Measurements from ENCODE around the gene CARD11.

Gene CARD11

DNA sequence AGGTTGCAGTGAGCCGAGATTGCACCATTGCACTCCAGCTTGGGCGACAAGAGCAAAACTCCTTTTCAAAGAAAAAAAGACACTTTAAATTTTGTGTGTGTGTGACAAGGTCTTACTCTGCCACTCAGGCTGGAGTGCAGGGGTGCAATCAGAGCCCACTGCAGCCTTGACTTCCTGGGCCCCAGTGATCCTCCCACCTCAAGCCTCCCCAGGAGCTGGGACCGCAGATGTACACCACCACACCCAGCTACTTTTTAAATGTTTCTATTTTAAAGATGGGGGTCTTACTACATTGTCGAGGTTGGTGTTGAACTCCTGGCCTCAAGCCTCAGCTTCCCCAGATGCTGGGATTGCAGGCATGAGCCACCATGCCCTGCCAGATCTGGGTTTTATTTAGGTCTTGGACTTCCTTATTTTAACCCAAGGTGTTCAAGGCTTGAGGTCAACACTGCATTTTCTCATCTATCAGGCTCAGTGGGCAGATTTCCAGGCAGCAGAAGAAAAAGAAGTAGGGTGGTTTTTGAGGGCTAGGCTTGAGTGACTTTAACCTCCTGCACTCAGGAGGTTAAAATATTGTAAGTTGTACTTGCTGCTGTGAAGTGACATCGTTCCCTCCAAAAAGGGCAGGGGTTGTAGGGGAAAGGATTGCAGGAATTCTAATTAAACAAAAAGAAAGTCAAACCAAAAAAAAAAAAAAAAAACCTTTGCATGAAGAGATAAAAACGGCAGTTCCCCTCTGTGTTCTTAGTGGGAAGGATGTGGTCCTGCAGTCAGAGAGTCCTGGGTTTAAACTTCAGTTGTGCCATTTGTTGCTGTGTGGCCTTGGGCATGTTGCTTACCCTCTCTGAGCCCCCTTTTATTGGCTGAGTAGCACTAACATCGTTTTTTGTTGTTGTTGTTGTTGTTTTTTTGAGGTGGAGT lies 71.5 kb downstream of the CARD11 start:
- DNase-seq (ENCODE audit: insufficient read length, low spot score) (no peak), FAIRE-seq (no peak)
- TF ChIP-seq, protein P1, sequence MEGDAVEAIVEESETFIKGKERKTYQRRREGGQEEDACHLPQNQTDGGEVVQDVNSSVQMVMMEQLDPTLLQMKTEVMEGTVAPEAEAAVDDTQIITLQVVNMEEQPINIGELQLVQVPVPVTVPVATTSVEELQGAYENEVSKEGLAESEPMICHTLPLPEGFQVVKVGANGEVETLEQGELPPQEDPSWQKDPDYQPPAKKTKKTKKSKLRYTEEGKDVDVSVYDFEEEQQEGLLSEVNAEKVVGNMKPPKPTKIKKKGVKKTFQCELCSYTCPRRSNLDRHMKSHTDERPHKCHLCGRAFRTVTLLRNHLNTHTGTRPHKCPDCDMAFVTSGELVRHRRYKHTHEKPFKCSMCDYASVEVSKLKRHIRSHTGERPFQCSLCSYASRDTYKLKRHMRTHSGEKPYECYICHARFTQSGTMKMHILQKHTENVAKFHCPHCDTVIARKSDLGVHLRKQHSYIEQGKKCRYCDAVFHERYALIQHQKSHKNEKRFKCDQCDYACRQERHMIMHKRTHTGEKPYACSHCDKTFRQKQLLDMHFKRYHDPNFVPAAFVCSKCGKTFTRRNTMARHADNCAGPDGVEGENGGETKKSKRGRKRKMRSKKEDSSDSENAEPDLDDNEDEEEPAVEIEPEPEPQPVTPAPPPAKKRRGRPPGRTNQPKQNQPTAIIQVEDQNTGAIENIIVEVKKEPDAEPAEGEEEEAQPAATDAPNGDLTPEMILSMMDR (IDR thresholded peaks at IDR 0.05; ENCODE audit: insufficient read depth, missing control alignments): no peak

- TF ChIP-seq, protein P1 (IDR thresholded peaks at IDR 0.05; ENCODE audit: insufficient read depth, missing control alignments): no peak
- no peak for FAIRE-seq
- no peak for DNase-seq (ENCODE audit: insufficient read length, low spot score)
These were observed 72.8 kb downstream of the CARD11 start for GRCh38 chr7:2970861-2971260.

DNA sequence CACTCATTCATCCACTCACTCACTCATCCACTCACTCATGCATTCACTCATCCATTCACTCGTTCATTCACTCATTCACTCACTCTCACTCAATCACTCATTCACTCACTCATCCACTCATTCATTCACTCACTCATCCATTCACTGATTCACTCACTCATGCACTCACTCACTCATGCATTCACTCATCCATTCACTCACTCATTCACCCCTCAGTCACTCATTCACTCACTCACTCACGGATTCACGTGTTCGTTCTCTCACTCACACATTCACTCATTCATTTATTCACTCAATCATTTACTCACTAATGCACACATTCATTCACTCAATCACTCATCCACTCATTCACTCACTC lies 73.4 kb downstream of the CARD11 start:
- no peak for DNase-seq (ENCODE audit: insufficient read length, low spot score)
- TF ChIP-seq, protein P1 (IDR thresholded peaks at IDR 0.05; ENCODE audit: insufficient read depth, missing control alignments): no peak
- FAIRE-seq: no peak

DNA sequence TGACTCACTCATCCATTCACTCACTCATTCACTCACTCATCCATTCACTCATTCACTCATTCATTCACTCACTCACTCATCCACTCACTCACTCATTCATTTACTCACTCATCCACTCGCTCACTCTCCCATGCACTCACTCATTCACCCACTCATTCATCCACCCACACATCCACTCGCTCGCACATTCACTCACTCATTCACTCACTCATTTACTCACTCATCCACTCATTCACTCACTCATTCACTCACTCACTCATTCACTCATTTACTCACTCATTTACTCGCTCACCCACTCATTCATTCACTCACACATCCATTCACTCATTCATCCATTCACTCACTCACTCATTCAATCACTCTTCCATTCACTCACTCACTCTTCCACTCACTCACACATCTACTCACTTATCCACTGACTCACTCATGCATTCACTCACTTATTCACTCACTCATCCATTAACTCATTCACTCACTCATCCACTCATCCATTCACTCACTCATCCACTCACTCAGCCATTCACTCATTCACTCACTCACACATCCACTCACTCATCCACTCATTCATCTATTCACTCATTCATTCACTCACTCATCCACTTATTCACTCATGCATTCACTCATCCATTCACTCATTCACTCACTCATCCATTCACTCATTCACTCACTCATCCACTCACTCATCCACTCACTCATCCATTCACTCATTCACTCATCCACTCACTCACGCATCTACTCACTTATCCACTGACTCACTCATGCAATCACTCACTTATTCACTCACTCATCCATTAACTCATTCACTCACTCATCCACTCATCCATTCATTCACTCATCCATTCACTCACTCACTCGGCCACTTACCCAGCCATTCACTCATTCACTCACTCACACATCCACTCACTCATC lies 74.0 kb downstream of the CARD11 start:
- FAIRE-seq (no peak), DNase-seq (ENCODE audit: insufficient read length, low spot score) (no peak)
- TF ChIP-seq, protein P1 (IDR thresholded peaks at IDR 0.05; ENCODE audit: insufficient read depth, missing control alignments): no peak

DNA sequence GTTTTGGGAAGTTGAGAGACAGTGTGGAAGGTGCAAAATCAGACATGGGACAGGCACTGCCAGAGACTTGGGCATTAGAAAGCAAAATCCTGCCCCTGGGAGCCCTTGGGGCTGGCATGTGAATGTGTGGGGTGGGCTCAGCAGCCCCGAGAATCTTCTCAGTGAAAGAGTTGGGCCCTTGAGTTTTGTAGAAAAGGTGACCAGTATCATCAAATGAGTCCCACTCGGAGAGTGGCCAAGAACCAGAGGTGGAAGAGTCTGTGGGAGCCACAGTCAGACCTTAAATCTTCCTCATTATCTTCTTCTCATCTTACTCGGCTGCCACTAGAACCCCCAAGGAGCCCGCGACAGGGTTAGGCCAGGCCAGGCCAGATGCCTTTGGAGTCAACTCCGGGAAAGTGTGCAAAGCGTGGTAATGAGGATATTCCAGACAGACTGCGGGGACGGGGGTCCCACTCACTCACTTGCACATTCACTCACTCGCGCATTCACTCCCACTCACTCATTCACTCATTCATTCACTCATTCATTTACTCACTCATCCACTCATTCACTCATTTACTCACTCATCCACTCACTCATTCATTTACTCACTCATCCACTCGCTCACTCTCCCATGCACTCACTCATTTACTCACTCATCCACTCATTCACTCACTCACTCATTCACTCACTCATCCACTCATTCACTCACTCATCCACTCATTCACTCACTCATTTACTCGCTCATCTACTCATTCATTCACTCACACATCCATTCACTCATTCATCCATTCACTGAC lies 74.9 kb downstream of the CARD11 start:
- TF ChIP-seq, protein P1 (IDR thresholded peaks at IDR 0.05; ENCODE audit: insufficient read depth, missing control alignments): no peak
- no peak for FAIRE-seq

DNA sequence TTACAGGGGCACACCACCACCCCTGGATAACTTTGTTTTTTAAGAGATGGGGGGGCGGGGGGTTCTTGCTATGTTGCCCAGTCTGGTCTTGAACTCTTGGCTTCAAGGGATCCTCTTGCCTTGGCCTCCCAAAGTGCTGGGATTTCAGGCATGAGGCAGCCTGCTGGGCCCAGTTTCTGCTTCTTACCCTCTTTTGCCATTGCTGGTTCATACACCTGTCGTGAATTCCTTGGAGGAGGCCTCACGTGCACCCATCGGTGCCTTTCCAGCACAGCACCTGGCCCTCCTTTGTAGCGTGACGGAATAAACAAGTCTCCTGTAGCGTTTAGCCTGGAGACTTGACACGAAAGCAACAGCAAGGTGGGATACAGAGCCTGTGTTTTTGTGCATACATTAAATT lies 75.5 kb downstream of the CARD11 start:
- FAIRE-seq: no peak
- DNase-seq (ENCODE audit: insufficient read length, low spot score): no peak
- TF ChIP-seq, protein P1 (IDR thresholded peaks at IDR 0.05; ENCODE audit: insufficient read depth, missing control alignments): no peak

More for the DNA sequence above, 74.9 kb downstream of the CARD11 start:
- DNase-seq (ENCODE audit: insufficient read length, low spot score): no peak
